ENCODE data around the gene PFN1. TPM values are rescaled to one million over a fixed set of nuclear protein-coding genes. Genes with fewer than 3 reads are reported as not detected.

Gene PFN1
- total RNA-seq, 1 experiment from 2014 or later = 1,459 TPM

DNA sequence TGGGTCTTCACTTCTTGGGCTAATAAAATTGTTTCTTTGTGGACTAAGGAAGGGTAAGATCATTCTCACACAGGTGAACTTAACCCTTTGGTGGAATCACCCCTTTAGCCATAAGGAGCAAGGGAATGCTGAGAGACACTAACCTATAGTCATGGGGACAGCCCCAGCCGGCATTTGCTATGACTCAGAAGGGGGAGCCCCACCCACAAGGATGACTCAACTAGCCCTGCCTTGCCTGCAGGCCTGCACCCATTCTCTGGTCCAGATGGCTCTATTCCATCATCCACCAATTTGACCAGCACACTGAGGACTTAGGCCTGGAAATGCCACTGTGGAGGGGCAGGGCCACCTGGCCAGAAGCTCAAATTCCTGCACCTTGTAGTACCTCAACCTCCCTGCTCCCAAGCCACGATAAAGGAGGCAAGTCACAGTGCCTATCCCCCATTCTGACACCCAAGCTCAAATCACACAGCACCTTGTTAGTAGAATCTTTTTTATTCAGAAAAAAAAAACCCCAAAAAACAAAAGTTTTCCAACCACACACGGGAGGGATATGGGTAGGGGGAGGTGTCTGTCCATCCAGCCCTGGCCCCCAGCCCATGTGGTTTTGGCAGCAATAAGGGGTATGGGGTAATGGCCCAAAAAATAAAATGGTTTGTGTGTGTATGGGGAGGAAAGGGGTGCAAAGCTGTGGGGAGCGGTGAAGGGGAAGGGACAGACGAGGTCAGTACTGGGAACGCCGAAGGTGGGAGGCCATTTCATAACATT lies 3.0 kb downstream of the PFN1 start:
- Histone ChIP-seq H2AFZ (no peak overlapping the region), H3K27ac (peak overlapping the region; percentile 99), H3F3A (ENCODE audit: insufficient read depth, low read depth) (peaks cover 91% of the 10 kb centered on the region), H3K4me3 (peak overlapping the region; percentile 99; the same call in 1 of the 2 replicates), H3K9me3 (ENCODE audit: insufficient read depth, low read depth) (no peaks in the 10 kb centered on the region), H4K20me1 (ENCODE audit: insufficient read depth) (peaks cover 39% of the 10 kb centered on the region), H3K79me2 (ENCODE audit: low read depth) (peaks cover 78% of the 10 kb centered on the region), H3K4me2 (peak overlapping the region; percentile 84), H3K9me2 (ENCODE audit: insufficient read depth) (no peaks in the 10 kb centered on the region), H3K27me3 (ENCODE audit: insufficient read depth, low read depth) (no peaks in the 10 kb centered on the region), H3K36me3 (ENCODE audit: low read depth) (peaks cover 34% of the 10 kb centered on the region), H3K4me1 (replicated peaks; ENCODE audit: insufficient read depth) (peaks cover 33% of the 10 kb centered on the region)
- intact Hi-C loops (cut with micrococcal nuclease; ENCODE audit: unreplicated experiment) = loop anchor here (1.0 to 10.0 kb wide), 2 partner anchors 22 to 111 kb away; partner anchors contain the start of genes MINK1 and SPAG7
- no TSS peak for BruUV-seq (replicated peaks)
- no peak for TF ChIP-seq EZH2 (IDR thresholded peaks at IDR 0.05; ENCODE audit: low read depth)
- CTCF ChIA-PET = interaction anchor here (0.7 kb wide), 2 partner anchors 305 to 613 kb away, joined by 3 read pairs; no protein-coding TSS in a partner anchor
- DNase-seq = peak; percentile 90 to 93
- POLR2A ChIA-PET (ENCODE audit: unreplicated experiment) = interaction anchor here (0.5 to 1.6 kb wide), 4 partner anchors 8 to 82 kb away, joined by 3 to 8 read pairs (median 5); partner anchors contain the start of gene SPAG7

- DNase-seq = no peak
- POLR2A ChIA-PET (ENCODE audit: unreplicated experiment) = interaction anchor here (0.5 to 1.6 kb wide), 4 partner anchors 9 to 82 kb away, joined by 3 to 8 read pairs (median 5); partner anchors contain the start of gene SPAG7
- H3K27me3 ChIP-seq (ENCODE audit: insufficient read depth, low read depth) = no peaks in the 10 kb centered on the region
- no peak overlapping the region for H3K4me3 ChIP-seq
- no peak overlapping the region for H2AFZ ChIP-seq
- peak overlapping the region; percentile 84; the same call in 1 of the 2 replicates for H3K4me2 ChIP-seq
- peaks cover 78% of the 10 kb centered on the region for H3K79me2 ChIP-seq (ENCODE audit: low read depth)
- intact Hi-C loops (cut with micrococcal nuclease; ENCODE audit: unreplicated experiment) = loop anchor here (1.0 to 10.0 kb wide), 2 partner anchors 23 to 110 kb away; partner anchors contain the start of genes MINK1 and SPAG7
- CTCF ChIA-PET = interaction anchor here (0.7 kb wide), 1 partner anchor 613 kb away, joined by 3 read pairs; no protein-coding TSS in a partner anchor
- BruUV-seq (replicated peaks) = no TSS peak
- peak overlapping the region; percentile 99 for H3K27ac ChIP-seq
- peaks cover 32% of the 10 kb centered on the region for H3K4me1 ChIP-seq (replicated peaks; ENCODE audit: insufficient read depth)
- no peaks in the 10 kb centered on the region for H3K9me2 ChIP-seq (ENCODE audit: insufficient read depth)
- peaks cover 88% of the 10 kb centered on the region for H3F3A ChIP-seq (ENCODE audit: insufficient read depth, low read depth)
- H3K9me3 ChIP-seq (ENCODE audit: insufficient read depth, low read depth) = no peaks in the 10 kb centered on the region
- H3K36me3 ChIP-seq (ENCODE audit: low read depth) = peaks cover 34% of the 10 kb centered on the region
- TF ChIP-seq, protein P1, sequence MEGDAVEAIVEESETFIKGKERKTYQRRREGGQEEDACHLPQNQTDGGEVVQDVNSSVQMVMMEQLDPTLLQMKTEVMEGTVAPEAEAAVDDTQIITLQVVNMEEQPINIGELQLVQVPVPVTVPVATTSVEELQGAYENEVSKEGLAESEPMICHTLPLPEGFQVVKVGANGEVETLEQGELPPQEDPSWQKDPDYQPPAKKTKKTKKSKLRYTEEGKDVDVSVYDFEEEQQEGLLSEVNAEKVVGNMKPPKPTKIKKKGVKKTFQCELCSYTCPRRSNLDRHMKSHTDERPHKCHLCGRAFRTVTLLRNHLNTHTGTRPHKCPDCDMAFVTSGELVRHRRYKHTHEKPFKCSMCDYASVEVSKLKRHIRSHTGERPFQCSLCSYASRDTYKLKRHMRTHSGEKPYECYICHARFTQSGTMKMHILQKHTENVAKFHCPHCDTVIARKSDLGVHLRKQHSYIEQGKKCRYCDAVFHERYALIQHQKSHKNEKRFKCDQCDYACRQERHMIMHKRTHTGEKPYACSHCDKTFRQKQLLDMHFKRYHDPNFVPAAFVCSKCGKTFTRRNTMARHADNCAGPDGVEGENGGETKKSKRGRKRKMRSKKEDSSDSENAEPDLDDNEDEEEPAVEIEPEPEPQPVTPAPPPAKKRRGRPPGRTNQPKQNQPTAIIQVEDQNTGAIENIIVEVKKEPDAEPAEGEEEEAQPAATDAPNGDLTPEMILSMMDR (conservative IDR thresholded peaks at IDR 0.05) = no peak
- H4K20me1 ChIP-seq (ENCODE audit: insufficient read depth) = peaks cover 39% of the 10 kb centered on the region
Measured at GRCh38 chr17:4944554-4945175, 3.7 kb downstream of the PFN1 start.

- Histone ChIP-seq H3K9me3 (ENCODE audit: insufficient read depth, low read depth) (no peaks in the 10 kb centered on the region), H3K4me1 (replicated peaks; ENCODE audit: insufficient read depth) (peaks cover 32% of the 10 kb centered on the region), H3K4me2 (no peak overlapping the region), H4K20me1 (ENCODE audit: insufficient read depth) (peaks cover 39% of the 10 kb centered on the region), H3K27me3 (ENCODE audit: insufficient read depth, low read depth) (no peaks in the 10 kb centered on the region), H3K9me2 (ENCODE audit: insufficient read depth) (no peaks in the 10 kb centered on the region), H3K79me2 (ENCODE audit: low read depth) (peaks cover 80% of the 10 kb centered on the region), H3K27ac (peak overlapping the region; percentile 99), H3F3A (ENCODE audit: insufficient read depth, low read depth) (peaks cover 88% of the 10 kb centered on the region), H3K36me3 (ENCODE audit: low read depth) (peaks cover 34% of the 10 kb centered on the region), H2AFZ (no peak overlapping the region), H3K4me3 (no peak overlapping the region)
- TF ChIP-seq, protein P1 (conservative IDR thresholded peaks at IDR 0.05) = no peak
- no peak for TF ChIP-seq EZH2 (IDR thresholded peaks at IDR 0.05; ENCODE audit: low read depth)
- ChIA-PET POLR2A (ENCODE audit: unreplicated experiment) (interaction anchor here (0.8 to 1.6 kb wide), 2 partner anchors 23 to 468 kb away, joined by 3 to 7 read pairs; partner anchors contain the start of gene SPAG7), CTCF (no interaction called here)
- intact Hi-C loops (cut with micrococcal nuclease; ENCODE audit: unreplicated experiment) = loop anchor here (10.0 kb wide), 1 partner anchor 109 kb away; the partner anchor contains the start of gene MINK1
- no TSS peak for BruUV-seq (replicated peaks)
- no peak for DNase-seq
Measured at GRCh38 chr17:4944163-4944553, 4.2 kb downstream of the PFN1 start.

Measured in PC-9 (cell line).